HG03135 (cell line): ENCODE data around the gene ABLIM2.

Experiments used
- ATAC-seq: cut with Tn5 transposase; IDR thresholded peaks from one replicate; pipeline ENCODE4 v1.9.1; 2021; ENCODE audit warnings: mild to moderate bottlenecking, moderate library complexity; ENCODE audit not compliant: unreplicated experiment

The ABLIM2 gene

DNA sequence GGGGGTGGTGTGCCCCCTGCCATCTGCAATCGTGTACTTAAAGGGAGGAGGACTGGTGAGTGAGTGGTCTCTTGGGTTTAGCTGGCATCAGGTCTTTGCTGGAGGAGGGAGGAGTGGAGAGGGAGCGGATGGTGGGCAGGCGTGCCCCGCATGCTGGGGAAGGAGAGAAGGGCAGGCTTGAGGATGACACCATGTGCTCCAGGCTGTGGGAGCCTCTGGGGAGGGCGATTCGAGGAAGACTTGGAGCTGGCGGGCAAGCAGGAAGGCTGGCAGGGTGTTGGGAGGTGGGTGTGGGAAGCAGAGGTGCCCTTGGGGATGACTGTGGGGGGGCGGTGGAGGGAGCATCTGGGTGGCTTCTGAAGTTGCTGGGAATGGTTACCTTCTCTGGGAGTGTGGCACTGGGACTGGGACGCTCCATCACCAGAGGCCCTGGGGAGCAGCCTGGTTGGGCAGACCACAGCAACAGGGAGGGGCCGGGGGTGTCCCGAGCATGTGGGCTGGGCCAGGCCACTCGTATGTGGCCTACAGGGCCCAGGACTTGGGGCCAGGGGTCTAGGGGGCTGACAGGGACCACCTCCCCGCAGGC is 188.2 kb downstream of the ABLIM2 start:
- ATAC-seq = peak; percentile 20

DNA sequence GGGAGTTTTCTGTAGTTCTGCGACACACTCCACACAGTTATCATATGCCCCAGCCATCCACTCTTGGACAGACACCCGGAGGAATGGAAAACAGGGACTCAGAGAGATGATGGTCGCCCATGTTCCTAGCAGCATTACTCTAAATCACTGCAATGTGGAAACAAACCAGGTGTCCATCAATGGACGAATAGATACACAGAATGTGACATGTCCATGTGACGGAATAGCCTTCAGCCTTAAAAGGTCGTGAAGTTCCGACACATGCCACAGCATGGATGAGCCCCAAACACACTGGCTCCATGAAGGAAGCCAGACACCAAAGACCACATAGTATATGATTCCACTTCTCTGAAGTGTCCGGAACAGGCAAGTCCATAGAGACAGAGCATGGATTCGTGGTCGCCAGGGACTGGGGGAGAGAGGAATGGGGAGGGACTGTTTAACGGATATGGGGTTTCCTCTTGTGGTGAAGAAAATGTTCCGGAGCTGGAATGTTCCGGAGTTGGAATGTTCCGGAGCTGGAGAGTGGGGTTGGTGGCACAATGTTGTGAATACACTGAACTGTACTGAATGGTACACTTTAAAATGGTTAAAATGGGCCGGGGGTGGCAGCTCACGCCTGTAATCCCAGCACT is 190.2 kb downstream of the ABLIM2 start:
- ATAC-seq = no peak

DNA sequence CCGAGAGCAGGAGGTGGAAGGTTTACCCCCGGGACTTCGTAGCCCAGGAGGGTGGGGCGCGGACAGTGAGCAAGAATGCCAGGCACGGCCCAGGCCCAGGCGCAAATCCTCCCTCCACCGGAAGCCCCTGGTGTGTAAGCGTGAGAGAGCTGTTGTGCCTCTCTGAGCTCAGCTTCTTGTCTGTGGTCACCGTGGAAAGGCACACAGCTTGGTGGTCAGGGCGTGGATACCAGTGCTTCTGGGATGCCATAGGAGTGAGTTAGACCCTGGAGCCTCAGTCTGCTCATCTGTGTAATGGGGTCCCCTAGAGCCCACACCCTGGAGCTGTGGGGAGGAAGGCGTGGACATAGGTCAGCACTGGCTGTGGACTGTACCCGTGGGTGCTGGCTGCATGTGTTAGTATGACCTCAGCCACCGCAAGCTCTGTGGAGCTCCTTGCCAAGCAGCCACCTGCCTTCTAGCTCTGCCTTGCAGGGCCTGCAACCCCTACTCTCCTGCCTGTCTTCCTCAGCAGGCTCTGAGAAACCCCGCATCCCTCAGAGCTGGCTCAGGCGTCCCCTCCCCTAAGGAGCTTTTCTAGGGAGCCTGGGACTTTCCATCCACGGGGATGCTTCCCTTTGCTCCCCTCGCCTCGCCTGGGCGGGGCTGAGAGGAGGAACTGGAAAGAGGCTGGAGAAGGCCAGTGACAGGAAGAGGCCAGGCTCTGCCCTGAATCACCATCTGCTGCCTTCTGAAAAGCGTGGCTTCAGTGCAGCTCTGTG is 190.9 kb downstream of the ABLIM2 start:
- no peak for ATAC-seq

DNA sequence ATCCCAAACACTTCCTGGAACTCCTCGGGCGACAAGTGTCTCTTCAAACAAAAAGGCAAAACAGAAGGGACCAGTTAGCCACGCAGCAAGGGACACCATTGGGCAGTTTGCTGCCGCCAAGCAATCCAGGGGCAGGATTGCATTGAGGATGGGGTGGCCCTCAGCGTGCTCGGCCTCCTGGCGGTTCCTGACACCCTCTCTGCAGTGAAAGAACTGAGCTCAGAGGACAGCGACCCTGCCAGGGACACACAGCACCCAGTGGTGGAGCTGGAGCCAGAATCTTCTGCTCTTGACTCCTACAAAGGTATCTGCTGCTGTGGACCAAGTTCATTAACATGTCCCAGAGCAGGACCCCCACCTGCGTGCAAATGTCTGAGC is 191.6 kb downstream of the ABLIM2 start:
- ATAC-seq = no peak

DNA sequence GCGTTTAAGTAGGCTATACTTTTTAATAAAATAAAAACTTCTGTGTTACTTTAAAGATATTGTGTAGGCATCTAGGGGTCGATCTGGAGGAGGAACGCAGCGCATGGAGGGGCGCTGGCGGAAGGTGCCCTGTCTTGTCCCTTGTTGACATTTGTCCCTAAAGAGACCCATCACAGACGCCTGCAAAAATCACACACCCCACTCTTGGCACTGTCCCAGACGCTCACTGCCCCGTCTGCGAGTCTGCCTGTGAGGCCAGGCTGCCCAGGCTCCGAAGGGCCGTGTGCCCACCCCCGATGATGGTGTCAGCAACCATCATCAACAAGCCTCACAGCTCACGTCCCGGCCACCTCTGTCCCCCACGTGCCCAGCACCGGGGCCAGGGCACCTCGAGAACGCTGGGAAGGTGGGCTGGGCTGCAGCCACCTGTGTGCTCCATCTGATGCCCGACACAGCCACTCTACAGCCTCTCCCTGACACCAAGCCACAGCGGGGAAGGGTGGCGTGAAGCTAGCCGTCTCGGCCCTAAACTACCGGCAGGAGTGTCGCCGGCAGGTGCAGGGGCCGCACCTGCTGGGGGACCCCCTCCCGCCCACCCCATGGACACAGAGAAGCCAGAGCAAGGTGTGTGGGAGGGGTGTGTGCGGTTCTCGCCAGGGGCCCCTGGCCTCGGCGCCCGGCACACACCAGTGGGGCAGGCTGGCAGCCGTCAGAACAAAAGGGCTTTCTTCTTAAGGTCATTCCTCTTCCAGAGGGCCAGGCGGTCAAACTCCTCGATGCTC is 192.1 kb downstream of the ABLIM2 start:
- no peak for ATAC-seq

DNA sequence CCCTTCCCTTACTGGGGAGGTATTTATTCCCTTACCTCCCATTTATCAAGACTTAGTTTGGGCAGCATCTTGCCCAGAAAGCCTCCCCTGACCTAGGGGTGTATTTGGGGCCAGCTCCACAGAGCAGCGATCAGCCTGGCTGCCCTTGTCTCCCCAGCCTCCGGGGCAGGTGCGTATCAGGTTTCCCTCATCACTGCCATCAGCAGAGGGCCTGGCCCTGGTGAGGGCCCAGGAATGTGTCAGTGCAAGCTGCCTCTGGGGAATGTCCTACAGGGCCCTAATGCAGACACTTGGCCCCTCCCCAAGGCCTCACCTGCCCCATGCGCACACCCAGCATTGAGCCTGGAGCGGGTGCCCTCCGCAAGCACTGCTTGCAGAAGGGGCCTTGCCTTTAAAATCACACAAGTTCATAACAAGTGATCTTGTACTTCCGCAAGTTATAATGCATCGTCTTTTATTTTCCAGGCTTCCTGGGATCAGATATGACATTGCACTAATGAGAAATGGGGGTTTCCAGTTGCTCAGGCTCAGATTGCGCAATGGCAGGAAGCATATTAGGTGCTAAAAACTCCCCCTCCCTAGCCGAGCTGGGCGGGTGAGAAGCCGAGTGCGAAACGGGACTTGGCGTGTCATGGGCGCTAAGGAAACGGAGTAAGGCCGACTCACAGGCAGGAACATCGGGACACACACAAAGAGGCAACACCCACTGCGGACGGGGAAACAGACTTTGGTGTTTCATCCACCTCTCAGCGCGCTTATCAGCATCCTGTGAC is 193.5 kb downstream of the ABLIM2 start:
- no peak for ATAC-seq

DNA sequence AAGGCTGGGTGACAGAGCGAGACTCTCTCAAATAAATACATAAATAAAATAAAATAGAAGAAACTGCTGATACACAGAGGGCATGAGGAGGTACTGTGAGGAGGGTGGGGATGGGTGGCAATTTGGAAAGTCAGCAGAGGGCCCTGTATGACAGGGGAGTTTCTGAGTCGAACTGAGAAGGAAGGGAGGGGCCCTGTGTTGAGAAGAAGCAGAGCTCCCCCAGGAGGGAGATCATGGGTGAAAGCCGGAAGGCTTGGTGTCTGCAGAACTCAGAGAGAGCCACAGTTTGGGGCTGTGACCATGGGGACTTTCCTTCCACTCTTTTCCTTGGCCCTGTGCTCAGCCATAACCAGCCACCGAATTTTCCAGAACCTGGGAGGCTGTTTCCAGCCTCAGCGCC is 194.2 kb downstream of the ABLIM2 start:
- ATAC-seq = no peak

DNA sequence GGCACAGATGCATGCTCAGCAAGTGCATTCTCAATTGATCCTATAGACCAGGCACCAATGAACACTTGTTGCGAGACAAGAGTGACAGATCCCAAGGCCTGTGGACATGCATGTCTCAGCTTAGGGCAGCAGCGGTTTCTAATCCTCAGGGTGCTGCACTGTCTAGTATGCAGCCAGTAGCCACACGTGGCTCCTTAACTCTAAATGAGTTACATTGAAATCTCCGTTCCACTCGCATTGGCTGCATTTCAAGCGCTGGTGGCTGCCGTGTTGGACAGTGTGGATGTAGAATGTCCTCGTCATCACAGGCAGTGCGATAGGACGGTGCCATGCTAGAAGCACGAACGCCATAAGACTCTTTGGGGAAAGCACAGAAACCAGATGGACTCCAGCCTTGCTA is 194.9 kb downstream of the ABLIM2 start:
- no peak for ATAC-seq

DNA sequence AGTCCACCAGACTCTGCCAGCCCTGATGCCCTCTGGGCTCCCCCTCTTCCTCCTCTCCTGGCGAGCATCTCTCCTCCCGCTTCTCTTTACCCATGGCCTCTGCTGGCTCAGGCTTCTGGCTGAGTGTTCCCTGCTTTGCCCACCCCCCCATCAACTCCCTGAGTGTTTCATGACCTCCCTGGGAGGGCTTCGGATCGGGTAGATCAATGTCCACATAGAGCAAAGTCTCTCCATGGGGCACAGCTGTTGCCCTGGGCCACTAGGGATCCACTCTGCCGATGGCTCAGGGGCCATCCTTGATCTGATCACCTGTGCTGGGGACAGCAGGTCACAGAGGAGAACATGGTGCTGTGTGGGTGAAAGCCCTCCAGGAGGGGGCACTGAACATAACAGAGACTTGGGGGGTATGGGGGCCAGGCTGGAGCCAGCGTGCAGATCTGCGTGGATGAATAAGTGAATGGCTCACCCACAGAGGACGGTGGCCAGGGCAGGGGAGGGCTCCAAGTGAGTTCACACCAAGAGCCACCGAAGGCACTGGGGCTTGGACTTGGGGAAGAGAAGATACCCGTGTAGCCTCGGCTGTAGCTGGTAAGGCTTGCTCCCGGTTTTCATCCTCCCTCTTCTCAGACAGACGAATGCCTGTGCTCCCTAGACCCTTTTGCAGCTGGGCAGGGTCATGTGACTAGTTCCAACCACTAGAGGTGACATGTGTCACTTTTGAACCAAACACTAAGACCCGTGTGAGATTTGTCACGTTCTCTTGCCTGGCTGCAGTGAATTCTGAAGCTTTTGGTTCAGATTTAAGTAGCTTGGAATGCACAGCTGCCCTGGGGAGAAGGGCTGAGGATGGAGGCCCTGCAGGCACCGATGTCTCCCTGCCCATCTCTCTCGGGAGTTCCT is 195.8 kb downstream of the ABLIM2 start:
- ATAC-seq = no peak

DNA sequence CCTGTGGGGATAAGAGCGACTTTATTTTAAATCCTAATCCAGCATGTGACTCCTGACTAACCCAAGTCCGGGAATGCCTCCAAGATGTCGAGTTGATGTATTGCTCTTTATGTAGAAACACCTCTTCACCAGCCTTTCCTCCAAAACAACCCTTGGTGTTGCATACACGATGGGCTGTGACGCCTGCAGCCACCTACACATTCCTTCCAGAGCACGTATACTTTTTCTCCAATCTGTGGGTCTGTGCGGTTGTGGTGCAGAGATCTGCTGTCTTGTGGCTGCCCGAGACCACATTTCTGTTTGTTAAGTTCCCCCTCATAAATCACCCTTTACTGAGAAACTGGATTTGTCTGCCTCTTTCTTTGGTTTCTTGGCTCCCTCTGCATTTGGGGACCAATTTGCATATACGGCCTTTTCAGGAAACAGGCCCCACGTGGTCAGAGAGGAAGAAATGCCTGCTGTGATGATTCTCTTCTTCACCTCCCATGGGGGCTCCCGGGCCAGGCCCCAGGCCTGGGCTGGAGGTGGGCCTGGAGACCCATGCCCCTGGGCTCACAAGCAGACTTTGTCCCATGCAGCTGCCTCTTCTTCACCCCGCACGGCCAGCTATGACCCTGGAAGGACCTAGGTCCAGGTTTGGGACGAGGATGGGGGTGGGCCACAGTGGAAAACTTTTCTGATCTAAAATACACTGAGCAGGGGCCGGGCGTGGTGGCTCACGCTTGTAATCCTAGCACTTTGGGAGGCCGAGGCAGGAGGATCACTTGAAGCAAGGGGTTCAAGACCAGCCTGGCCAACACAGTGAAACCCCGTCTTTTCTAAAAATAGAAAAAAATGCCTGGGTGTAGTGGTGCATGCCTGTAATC is 197.6 kb downstream of the ABLIM2 start:
- ATAC-seq = peak; percentile 57

DNA sequence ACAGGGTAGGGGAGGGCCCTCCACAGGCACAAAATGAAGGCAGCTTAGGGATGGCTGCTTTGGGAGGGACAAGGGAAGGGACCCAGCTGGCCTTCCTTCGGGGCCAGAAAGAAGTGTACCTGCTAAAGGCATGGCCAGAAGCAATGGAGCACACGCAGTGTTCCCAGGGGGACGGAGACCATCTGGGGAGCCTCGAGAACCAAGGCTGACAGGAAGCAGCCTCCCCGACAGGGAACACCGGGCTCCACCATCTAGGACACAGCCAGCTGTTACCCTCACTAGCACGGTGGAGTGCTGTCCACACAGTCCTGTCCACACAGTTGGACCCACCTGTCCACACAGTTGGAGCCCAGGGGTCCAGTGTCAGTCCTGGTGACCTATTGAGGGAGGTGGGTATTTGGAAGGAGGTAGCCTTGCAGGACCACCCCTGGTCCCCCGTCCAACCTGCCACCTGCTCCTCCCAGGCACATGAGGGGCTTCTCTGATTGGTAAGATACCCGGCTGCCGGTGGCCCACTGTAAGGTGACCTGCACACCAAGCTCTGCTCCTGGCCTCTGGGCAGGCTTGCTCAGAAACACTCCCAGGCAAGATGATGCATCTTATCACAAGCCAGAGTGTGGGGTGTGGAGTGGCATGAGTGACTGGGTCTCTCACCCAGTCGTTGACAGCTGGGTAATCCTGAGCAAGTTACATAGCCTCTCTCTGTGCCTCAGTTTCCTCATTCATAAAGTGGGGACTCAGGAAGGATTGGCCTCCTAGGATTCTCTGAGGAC is 198.4 kb downstream of the ABLIM2 start:
- ATAC-seq = no peak

DNA sequence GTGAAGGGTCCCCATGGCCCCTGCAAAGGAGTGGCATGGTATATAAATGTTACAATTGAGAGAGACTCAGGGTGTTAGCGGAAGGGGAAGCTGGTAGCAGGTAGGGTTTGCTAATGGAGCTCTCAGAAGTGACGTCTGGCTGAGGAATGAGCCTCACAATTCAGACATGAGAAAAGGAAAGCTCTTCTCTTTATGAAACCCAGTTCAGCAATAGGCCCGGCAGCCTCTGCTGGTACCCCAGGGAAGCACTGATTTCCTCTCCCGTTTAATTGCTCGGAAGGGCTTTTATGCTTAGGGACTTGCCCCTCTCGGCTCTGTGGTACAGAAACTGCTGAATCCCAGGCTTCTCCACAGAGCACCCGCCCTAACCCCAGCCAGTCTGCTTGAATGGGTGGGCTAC is 199.5 kb downstream of the ABLIM2 start:
- no peak for ATAC-seq

DNA sequence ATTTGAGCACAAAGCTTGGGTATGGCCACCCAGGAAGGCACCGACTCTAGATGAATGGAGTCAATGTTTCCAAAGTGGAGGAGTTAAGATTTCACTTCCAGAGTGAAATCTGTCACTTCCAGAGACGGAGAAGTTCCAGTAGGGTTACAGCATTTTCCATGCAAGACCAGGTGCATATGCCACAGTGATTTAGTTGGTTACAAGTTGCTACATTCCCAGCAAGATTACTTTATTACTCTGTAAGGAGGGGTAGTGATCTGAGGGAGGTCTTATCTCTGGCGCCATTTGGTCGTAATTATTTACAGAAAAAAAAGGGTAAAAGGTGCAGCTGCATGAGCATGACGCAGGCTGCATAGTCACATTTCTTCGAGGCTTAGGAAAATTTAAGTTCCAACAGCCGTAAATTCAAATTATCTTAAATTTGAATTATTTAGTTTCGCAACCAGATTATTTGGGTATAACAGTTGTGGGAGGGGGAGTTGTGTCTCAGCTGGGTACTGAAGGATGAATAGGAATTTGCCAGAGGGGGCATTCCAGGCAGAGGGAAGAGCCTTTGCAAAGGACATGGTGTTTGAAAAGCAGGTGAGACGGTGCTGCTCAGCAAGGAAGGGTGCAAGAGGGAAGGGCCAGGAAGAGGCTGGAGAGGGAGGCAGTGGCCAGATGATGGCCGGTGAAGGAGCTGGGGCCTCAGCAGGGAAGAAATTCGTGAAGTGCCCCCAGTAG is 201.5 kb downstream of the ABLIM2 start:
- ATAC-seq = no peak

DNA sequence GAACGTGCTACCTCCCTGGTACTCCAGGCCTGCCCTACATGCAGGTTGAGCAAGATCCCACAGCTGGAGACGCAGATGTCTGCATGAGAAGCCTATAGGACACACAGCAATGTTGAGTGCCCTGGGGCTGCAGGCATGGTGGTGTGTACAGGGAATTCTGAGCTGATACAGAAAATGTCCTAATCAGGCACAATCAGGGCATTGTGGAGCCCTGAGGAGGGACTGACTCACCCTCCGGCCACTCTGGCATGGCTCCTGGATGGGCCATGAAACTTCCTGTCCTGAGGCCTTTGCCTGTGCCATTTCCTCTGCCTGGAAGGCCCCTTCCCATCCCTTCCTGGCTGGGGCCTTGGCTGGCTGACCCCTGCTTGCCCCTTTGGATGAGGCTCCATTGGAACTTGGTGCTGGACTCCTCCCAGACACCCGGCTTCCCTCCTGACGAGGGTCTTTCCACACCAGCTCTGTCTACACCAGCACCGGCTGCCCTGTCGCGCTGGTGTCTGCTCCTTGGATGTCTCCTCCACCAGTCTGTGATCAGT is 202.3 kb downstream of the ABLIM2 start:
- ATAC-seq = no peak

DNA sequence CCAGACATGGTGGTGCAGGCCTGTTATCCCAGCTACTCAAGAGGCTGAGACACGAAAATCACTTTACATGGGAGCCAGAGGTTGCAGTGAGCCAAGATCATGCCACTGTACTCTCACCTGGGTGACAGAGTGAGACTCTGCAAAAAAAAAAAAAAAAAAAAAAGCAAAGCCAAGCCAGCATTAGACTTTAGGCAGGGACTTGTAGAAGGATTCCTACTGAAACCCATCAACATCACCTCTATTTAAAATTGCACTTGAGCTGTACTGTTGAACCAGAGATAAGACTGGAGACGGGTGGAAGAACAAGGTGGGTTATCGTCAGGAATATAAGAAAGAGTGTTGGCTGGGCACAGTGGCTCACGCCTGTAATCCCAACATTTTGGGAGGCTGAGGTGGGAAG is 203.2 kb downstream of the ABLIM2 start:
- no peak for ATAC-seq

DNA sequence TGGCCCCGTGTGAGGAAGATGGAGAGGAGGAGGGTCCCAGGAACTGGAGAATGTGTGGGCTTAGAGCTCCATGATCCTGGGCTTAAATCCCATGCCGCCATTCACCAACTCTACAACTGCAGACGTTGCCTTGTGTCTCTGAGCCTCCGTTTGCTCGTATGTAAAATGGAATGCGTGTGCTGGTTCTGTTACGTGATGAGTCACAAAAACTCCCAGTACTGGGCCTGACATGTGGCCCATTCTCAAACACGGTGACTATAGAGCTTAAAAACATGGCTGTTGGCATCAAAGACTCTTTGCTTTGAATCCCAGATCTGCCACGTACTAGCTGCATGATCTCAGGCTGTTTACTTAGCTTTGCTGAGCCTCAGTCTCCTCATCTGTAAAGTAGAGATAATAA is 206.0 kb downstream of the ABLIM2 start:
- no peak for ATAC-seq
